ENCODE measurements around the gene PRXL2A. TPM values are rescaled to one million over a fixed set of nuclear protein-coding genes. Genes with fewer than 3 reads are reported as not detected.

The PRXL2A gene
- total RNA-seq, 2 experiments from 2014 or later = 3.9 to 4.6 TPM

DNA sequence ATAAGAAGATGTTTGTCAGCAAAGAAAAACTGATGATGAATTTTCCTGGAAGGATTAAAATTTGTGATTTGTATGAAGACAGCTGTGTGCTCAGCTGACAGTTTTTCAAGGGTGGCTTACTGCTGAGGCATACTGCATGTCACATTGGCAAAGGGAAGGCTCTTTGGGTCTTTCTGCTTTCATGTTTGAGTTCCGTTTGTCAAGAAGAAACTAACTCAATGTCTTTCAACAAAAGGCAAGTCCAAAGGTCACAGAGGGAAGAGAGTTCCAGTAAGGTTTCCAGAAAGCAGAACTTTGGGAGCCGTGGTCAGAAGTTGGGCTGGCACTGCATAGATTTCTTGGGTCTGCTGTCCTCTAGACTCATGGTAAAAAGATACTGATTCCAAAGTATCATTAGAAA lies 34.8 kb upstream of the PRXL2A start:
- H3K4me3 Mint-ChIP-seq = no peak overlapping the region
- H3K27me3 Mint-ChIP-seq = no peaks in the 10 kb centered on the region
- TF ChIP-seq, protein P1, sequence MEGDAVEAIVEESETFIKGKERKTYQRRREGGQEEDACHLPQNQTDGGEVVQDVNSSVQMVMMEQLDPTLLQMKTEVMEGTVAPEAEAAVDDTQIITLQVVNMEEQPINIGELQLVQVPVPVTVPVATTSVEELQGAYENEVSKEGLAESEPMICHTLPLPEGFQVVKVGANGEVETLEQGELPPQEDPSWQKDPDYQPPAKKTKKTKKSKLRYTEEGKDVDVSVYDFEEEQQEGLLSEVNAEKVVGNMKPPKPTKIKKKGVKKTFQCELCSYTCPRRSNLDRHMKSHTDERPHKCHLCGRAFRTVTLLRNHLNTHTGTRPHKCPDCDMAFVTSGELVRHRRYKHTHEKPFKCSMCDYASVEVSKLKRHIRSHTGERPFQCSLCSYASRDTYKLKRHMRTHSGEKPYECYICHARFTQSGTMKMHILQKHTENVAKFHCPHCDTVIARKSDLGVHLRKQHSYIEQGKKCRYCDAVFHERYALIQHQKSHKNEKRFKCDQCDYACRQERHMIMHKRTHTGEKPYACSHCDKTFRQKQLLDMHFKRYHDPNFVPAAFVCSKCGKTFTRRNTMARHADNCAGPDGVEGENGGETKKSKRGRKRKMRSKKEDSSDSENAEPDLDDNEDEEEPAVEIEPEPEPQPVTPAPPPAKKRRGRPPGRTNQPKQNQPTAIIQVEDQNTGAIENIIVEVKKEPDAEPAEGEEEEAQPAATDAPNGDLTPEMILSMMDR (IDR thresholded peaks at IDR 0.05) = no peak
- H3K4me3 ChIP-seq (ENCODE audit: low read length) = no peak overlapping the region
- no peaks in the 10 kb centered on the region for H3K27me3 ChIP-seq (ENCODE audit: control insufficient read depth in 1 of 2, insufficient read depth in 2 of 2, low read length in 2 of 2)
- no peak overlapping the region for H3K27ac Mint-ChIP-seq
- peaks cover 2% of the 10 kb centered on the region for H3K36me3 Mint-ChIP-seq (ENCODE audit: low read depth)
- ATAC-seq (ENCODE audit: poor library complexity) (no peak), DNase-seq (no peak)
- H3K4me1 Mint-ChIP-seq (ENCODE audit: low read depth) = peaks cover 11% of the 10 kb centered on the region
- intact Hi-C loops (cut with DNase I, micrococcal nuclease) = no loop called here
- peaks cover 2% of the 10 kb centered on the region for H3K9me3 Mint-ChIP-seq
- H3K4me1 ChIP-seq (ENCODE audit: insufficient read depth, low read length) = peaks cover under 1% of the 10 kb centered on the region
- no peaks in the 10 kb centered on the region for H3K9me3 ChIP-seq (ENCODE audit: control insufficient read depth in 1 of 2, insufficient read depth in 1 of 2, low read length in 2 of 2)
- H3K36me3 ChIP-seq (ENCODE audit: insufficient read depth, low read length) = no peaks in the 10 kb centered on the region
- ChIA-PET POLR2A (no interaction called here), CTCF (interaction anchor here (1.3 kb wide), 1 partner anchor 132 kb away, joined by 3 read pairs; no protein-coding TSS in a partner anchor)
- H3K27ac ChIP-seq (ENCODE audit: low read depth in 1 of 2, low read length in 2 of 2) = no peak overlapping the region

DNA sequence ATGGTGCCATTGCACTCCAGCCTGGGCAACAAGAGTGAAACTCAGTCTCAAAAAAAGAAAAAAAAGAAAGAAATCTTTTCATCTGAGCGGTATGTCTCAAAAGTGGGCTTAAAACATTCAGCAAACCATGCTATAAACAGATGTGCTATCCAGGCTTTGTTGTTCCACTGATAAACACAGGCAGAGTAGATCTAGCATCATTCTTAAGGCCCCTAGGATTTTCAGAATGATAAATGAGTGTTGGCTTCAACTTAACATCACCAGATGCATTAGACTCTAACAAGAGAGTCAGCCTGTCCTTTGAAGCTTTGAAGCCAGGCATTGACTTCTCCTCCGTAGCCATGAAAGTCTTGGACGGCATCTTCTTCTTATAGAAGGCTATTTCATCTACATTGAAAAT lies 28.6 kb upstream of the PRXL2A start:
- Mint-ChIP-seq H3K4me3 (no peak overlapping the region), H3K9me3 (no peaks in the 10 kb centered on the region), H3K36me3 (ENCODE audit: low read depth) (no peaks in the 10 kb centered on the region), H3K4me1 (ENCODE audit: low read depth) (peaks cover 31% of the 10 kb centered on the region), H3K27ac (no peak overlapping the region), H3K27me3 (no peaks in the 10 kb centered on the region)
- H3K36me3 ChIP-seq (ENCODE audit: insufficient read depth, low read length) = no peaks in the 10 kb centered on the region
- intact Hi-C loops (cut with DNase I, micrococcal nuclease) = loop anchor here in 1 of 2 experiments (5.0 to 10.0 kb wide), 2 partner anchors 203 to 315 kb away; no protein-coding TSS in a partner anchor
- H3K4me1 ChIP-seq (ENCODE audit: insufficient read depth, low read length) = peaks cover 10% of the 10 kb centered on the region
- H3K27ac ChIP-seq (ENCODE audit: low read depth in 1 of 2, low read length in 2 of 2) = no peak overlapping the region
- ATAC-seq (ENCODE audit: poor library complexity) (no peak), DNase-seq (no peak)
- ChIA-PET POLR2A (no interaction called here), CTCF (interaction anchor here (3.9 kb wide), 1 partner anchor 126 kb away, joined by 36 read pairs; no protein-coding TSS in a partner anchor)
- H3K27me3 ChIP-seq (ENCODE audit: control insufficient read depth in 1 of 2, insufficient read depth in 2 of 2, low read length in 2 of 2) = no peaks in the 10 kb centered on the region
- no peaks in the 10 kb centered on the region for H3K9me3 ChIP-seq (ENCODE audit: control insufficient read depth in 1 of 2, insufficient read depth in 1 of 2, low read length in 2 of 2)
- TF ChIP-seq, protein P1 (IDR thresholded peaks at IDR 0.05) = no peak
- H3K4me3 ChIP-seq (ENCODE audit: low read length) = no peak overlapping the region

DNA sequence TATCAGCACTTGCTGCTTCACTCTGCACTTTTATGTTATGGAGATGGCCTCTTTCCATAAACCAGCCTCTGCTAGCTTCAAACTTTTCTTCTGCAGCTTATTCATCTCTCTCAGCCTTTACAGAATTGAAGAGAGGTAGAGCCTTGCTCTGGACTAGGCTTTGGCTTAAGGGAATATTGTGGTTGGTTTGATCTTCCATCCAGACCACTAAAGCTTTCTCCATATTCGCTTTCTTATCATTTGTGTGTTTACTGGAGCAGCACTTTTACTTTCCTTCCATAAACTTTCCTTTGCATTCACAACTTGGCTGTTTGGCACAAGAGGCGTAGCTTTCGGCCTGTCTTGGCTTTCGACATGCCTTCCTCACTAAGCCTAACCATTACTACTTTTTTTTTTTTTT lies 28.2 kb upstream of the PRXL2A start:
- H3K36me3 ChIP-seq (ENCODE audit: insufficient read depth, low read length) = no peaks in the 10 kb centered on the region
- DNase-seq (no peak), ATAC-seq (ENCODE audit: poor library complexity) (no peak)
- no peak overlapping the region for H3K27ac ChIP-seq (ENCODE audit: low read depth in 1 of 2, low read length in 2 of 2)
- CTCF ChIA-PET = interaction anchor here (3.9 kb wide), 1 partner anchor 125 kb away, joined by 36 read pairs; no protein-coding TSS in a partner anchor
- Mint-ChIP-seq H3K36me3 (ENCODE audit: low read depth) (no peaks in the 10 kb centered on the region), H3K27me3 (no peaks in the 10 kb centered on the region), H3K27ac (no peak overlapping the region), H3K4me3 (no peak overlapping the region), H3K4me1 (ENCODE audit: low read depth) (peaks cover 31% of the 10 kb centered on the region), H3K9me3 (no peaks in the 10 kb centered on the region)
- POLR2A ChIA-PET = no interaction called here
- intact Hi-C loops (cut with DNase I, micrococcal nuclease) = loop anchor here in 1 of 2 experiments (5.0 to 10.0 kb wide), 2 partner anchors 202 to 315 kb away; no protein-coding TSS in a partner anchor
- TF ChIP-seq, protein P1 (IDR thresholded peaks at IDR 0.05) = no peak
- no peaks in the 10 kb centered on the region for H3K27me3 ChIP-seq (ENCODE audit: control insufficient read depth in 1 of 2, insufficient read depth in 2 of 2, low read length in 2 of 2)
- H3K9me3 ChIP-seq (ENCODE audit: control insufficient read depth in 1 of 2, insufficient read depth in 1 of 2, low read length in 2 of 2) = no peaks in the 10 kb centered on the region
- H3K4me3 ChIP-seq (ENCODE audit: low read length) = no peak overlapping the region
- peaks cover 10% of the 10 kb centered on the region for H3K4me1 ChIP-seq (ENCODE audit: insufficient read depth, low read length)

All from CD4-positive, alpha-beta T cell (primary cell).